ENCODE measurements around the gene ZDHHC8.

- TF ChIP-seq CTCF (optimal IDR thresholded peaks at IDR 0.05 in 1 of 3, IDR thresholded peaks at IDR 0.05 in 1 of 3, conservative IDR thresholded peaks at IDR 0.05 in 1 of 3; ENCODE audit: extremely low read depth in 1 of 3, insufficient read depth in 2 of 3, low read length in 3 of 3) (no peak), EZH2 (IDR thresholded peaks at IDR 0.05; ENCODE audit: low read length) (no peak)
Observed at GRCh38 chr22:20086101-20086599, 45.5 kb upstream of the ZDHHC8 start.
